Activated gamma-delta T cell treated with Interleukin-2 at 50 U/mL for 16 hours (primary cell): Measurements from ENCODE around the gene PCGF1.
A peak's percentile ranks its signal among the peaks of the same experiment; 100 is the strongest.
"Not testable (repeated sequence)": the region's sequence is repeated elsewhere in the genome, so short reads cannot be mapped to it uniquely, and the experiment has no call there.

Experiments
- DNase-seq: peaks from one replicate; pipeline ENCODE4 v3.0.0-alpha.2; 2020

Gene PCGF1

DNA sequence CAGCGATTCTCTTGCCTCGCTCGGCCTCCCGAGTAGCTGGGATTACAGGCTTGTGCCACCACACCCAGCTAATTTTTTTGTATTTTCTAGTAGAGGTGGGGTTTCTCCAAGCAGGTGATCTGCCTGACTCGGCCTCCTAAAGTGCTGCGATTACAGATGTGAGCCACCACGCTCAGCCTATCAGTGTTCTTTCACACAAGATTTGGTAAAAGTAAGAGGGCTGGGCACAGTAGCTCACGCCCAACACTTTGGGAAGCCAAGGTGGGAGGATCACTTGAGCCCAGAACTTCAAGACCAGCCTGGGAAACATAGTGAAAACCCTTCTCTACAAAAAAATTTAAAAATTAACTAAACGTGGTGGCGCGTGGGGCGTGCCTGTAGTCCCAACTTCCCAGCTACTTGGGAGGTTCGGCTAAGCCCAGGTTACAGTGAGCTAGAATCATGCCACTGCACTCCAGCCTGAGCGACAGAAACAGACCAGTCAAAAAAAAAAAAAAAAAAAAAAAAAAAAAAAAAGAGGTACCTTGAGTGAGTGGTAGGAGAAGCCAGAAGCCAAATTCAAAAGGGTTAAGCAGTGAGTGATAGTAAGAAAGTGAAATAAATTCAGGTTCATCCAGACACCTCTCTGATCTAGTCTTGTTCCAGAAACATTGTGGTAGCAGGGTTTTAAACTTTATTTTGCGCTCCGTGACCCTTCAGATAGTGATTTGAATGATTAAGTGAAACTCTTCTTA, 36.0 kb downstream of the PCGF1 start:
- DNase-seq = no peak

GRCh38 chr2:74470742-74471141, 36.8 kb downstream of the PCGF1 start:
- DNase-seq = not testable (repeated sequence)

DNA sequence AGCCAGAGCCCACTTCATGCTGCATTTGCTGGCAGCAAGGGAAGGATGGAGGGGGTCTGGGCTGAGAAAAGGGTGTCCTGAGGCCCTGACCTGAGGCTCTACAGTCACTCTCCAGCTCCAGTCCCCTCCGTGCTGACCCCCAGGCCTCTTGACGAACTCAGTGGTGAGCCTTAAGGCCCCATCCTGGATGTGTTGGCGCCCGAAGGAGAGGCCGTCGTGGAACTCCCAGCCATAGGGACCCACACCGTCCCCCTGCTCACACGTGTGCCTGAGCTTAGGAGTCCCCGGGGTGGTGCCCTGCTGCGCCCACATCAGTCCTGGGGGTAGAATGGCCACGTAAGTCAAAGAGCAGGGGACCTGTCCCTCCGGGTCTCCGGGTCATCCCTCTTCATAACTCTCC, 43.1 kb downstream of the PCGF1 start:
- DNase-seq = no peak

DNA sequence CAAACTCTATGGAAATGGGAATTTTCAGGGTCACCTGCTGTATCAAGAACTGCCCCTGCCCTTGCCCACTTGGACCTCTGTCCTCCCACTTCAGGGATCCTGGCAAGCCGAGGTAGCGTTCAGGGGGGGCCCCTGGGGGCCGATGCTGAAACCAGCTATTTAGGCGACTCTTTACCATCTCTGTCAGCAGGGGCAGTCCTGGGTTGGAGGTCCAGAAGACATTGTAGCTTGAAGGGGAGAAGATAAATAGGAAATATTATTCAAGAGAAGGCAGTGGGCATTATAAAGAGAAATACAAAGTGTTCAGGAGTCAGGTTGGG, 44.7 kb downstream of the PCGF1 start:
- no peak for DNase-seq

- no peak for DNase-seq
These were observed 45.3 kb downstream of the PCGF1 start for GRCh38 chr2:74462054-74462785.

DNA sequence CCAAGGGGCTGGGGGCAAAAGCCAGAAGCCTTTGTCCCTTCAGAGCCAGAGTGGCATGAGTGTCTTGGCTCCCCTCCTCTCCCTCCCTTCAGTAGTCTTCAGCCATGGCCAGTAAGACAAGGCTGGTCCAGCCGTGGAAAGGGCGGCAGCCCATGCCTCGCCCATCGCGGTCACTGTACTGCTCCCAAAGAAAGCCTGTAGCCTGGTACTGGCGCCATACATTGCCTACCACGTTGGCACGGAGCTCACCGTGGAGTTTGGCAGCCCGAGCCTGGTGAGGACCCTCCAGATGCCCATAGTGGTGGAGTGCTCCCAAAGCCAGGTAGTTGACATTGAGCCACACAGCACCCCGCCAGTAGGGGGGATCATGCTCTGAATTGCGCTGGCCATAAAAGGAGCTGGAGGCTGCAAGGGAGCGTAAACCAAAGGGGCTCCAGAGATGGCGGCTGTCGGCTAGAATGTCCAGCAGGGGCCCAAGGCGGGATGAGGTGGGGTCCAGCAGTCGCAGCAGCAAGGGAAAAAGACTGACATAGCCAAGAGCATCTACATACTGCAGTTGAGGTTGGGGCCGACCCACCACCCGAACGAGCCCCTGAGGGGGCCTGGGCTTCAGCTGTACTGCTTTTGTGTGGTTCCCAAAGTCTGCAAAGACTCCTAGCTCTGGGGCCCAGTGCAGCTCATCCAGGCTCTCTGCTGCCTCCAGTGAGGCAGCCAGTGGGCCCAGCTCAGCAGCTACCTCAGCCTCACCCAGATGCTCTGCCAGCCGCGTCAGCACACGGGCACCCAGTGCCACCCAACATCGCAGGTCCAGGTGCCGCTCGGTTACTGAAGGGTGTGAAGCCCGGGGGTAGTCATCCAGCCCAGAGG, 46.1 kb downstream of the PCGF1 start:
- no peak for DNase-seq

- not testable (repeated sequence) for DNase-seq
These were observed 47.3 kb downstream of the PCGF1 start for GRCh38 chr2:74460187-74460586.

GRCh38 chr2:74459503-74460118, 47.9 kb downstream of the PCGF1 start:
- DNase-seq = not testable (repeated sequence)

GRCh38 chr2:74458938-74459363, 48.5 kb downstream of the PCGF1 start:
- DNase-seq = no peak

DNA sequence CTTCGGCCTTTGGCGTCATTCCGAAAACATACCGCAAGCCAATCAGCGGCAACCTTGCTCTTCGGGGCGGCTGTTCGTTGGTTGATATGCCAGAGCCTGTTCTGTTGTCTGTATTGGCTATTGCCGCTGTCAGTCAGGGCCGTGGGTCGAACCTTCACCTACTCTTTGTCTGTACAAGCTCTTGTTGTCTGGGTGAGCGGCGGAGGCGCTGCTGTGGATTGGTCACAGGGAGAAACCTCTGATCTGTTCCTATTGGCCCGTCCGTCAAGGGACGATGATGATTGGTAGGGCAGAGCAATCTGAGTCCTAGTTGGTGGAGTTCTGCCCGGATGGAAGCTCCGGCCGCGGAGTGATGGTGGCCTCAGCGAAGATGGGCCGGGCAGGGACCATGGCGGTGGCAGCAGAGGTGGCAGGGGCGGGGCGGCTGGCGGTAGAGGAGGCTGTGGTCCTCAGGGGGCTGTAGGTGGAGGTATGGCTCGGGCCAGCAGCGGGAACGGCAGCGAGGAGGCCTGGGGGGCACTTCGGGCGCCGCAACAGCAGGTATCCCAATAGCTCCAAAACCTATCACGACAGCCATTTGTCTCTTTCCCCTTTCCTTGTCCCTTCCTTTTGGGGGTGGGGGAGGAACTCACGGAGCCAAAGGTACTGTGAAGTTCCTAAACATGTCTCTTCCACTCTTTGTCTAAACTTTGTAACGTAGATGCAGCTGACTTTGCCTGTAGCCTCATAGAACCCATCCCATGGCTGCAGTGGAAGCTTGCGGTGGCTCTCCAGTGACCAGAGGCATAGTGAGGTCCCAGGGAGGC, 49.2 kb downstream of the PCGF1 start, which contains the start of gene WBP1:
TSS of gene WBP1 (plus strand) at position 307 of the 806 bp plus-strand sequence. CDS start at position 472, 165 bp downstream.
- DNase-seq = peak; percentile 99

GRCh38 chr2:74457549-74458131, 49.9 kb downstream of the PCGF1 start:
- peak; percentile 85 for DNase-seq

DNA sequence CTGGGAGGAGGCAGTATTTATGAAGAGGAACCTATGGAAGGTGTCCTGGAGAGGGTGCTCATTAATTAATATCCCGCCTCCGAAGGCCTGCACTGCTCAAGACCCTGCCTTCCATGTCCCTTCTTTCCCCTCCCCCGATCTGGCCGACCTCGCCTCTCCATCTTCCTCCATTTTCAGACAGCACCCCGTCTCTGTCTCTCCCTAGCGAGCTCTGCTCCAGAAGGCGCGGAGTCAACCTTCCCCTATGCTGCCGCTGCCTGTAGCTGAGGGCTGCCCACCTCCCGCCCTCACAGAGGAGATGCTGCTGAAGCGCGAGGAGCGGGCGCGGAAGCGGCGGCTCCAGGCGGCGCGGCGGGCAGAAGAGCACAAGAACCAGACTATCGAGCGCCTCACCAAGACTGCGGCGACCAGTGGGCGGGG, 50.4 kb downstream of the PCGF1 start:
- DNase-seq = no peak
